DND-41 (cell line): ENCODE measurements around the gene HPCA.

Experiments
- CTCF ChIP-seq: IDR thresholded peaks from 2 replicates; pipeline ENCODE4 v1.5.1; 2012; ENCODE audit warnings: borderline replicate concordance, low read length, moderate library complexity, mild to moderate bottlenecking; ENCODE audit not compliant: poor library complexity, severe bottlenecking; ENCODE audit errors: extremely low read depth
- EZH2 ChIP-seq: IDR thresholded peaks from 3 replicates; pipeline ENCODE4 v1.6.1; 2012; ENCODE audit warnings: borderline replicate concordance, low read depth, mild to moderate bottlenecking, moderate library complexity, low read length, inconsistent platforms; ENCODE audit not compliant: severe bottlenecking

GRCh38 chr1:32865639-32866405 lies 20.5 kb upstream of the HPCA start:
- TF ChIP-seq CTCF (no peak), EZH2 (no peak)
